ENCODE data around the gene ZNF577. TPM values are rescaled to one million over a fixed set of nuclear protein-coding genes. Genes with fewer than 3 reads are reported as not detected.

The ZNF577 gene
- total RNA-seq, result 10 to 100 TPM in 3 of 4 donors, 1 to 10 TPM in 1; 8.1 to 31.9 (median 15.5) TPM

DNA sequence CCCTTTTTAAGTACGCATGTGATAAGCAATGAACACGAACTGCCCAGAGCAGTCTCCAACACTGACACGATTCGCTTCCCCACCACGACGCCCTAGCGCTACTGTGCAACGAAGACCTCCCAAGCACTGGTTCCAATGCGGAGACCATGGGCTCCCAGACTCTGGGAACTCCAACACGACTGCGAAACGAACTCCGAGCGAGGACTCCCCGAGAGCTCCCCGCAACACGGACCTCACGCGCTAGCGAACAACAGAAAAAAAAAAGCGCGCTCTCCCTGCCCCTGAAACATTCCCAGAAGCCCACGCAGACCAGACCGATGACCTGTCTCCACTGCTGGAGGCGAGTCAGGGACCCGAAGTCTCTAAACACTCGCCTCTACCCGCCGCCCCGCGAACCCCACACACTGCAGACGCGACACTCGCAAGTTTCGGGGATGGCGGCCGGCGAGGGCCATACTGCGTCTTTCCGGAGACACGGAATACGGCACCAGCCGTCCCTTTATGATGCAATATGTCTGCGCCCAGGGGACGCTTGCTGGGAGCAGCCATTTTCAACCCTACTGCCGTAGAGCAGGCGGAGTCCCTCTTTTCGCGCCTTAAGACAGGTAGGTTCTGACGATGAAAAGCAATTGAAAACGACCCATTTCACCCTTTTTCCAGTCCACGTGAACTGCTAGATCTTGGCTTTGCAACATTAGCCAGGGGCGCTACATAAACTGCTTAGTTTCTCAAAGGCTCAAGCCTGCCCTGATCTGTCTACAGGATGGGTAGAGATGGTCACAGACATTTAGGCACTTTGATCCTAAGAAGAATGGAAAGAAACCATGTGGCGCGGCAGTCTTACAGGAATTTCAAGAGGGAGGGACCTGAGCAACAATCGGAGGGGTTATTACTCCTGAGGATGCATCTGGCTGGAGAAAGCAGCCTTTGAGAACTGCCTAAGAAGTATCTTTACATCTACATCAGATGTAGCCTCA, at the start of gene ZNF577:
TSS of gene ZNF577 (minus strand) at position 430 of the 977 bp plus-strand sequence. CDS start 7,569 bp downstream, outside the sequence.
- 0 to 7% methylated on average over 19 to 20 of the region's 56 CpGs for WGBS, 2 donors (ENCODE audit: low coverage in 1 of 2)
- peaks cover 9 to 44% of the 10 kb centered on the region in 2 donors for H3K36me3 ChIP-seq
- H3K4me1 ChIP-seq, result peaks cover 0 to 10% (median 0%) of the 10 kb centered on the region in 3 donors
- peak within 1 kb of the TSS; percentile 61 to 90 for H3K4me3 ChIP-seq
- peaks cover 0 to 48% (median 14%) of the 10 kb centered on the region in 3 donors for H3K9me3 ChIP-seq
- TF ChIP-seq, protein P1, sequence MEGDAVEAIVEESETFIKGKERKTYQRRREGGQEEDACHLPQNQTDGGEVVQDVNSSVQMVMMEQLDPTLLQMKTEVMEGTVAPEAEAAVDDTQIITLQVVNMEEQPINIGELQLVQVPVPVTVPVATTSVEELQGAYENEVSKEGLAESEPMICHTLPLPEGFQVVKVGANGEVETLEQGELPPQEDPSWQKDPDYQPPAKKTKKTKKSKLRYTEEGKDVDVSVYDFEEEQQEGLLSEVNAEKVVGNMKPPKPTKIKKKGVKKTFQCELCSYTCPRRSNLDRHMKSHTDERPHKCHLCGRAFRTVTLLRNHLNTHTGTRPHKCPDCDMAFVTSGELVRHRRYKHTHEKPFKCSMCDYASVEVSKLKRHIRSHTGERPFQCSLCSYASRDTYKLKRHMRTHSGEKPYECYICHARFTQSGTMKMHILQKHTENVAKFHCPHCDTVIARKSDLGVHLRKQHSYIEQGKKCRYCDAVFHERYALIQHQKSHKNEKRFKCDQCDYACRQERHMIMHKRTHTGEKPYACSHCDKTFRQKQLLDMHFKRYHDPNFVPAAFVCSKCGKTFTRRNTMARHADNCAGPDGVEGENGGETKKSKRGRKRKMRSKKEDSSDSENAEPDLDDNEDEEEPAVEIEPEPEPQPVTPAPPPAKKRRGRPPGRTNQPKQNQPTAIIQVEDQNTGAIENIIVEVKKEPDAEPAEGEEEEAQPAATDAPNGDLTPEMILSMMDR (IDR thresholded peaks at IDR 0.05), result no peak
- no peak for TF ChIP-seq EP300 (IDR thresholded peaks at IDR 0.05)
- TF ChIP-seq POLR2AphosphoS5 (IDR thresholded peaks at IDR 0.05), result peak; percentile 96
- TF ChIP-seq POLR2A (IDR thresholded peaks at IDR 0.05), result peak in 1 of 2 donors; percentile 16
- no peaks in the 10 kb centered on the region for H3K27me3 ChIP-seq
- ATAC-seq, result peak; percentile 94
- H3K27ac ChIP-seq, result peak within 1 kb of the TSS; percentile 58 to 85 (median 78)

DNA sequence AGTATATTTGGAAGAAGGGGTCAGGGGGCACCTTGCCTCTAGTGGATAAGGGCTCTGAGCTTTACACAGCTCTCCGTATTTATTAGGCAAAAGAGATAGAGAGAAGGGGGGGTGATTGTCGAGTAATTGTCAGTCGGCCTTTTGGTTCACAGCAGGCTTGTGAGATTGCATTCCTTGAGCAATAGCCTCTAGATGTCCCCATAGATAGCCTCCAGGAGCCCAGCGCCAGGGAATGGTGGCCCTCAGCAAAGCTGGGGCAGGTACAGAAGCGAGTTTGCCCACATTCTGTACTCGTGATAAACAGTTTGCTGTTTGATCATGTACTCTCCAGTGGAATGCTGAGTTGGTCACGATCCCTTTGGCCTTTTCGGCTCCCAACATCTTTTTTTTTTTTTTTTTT, 44.2 kb upstream of the ZNF577 start:
- WGBS, 2 donors (ENCODE audit: low coverage in 1 of 2), result 85 to 97% methylated on average over 7 to 8 of the region's 8 CpGs

DNA sequence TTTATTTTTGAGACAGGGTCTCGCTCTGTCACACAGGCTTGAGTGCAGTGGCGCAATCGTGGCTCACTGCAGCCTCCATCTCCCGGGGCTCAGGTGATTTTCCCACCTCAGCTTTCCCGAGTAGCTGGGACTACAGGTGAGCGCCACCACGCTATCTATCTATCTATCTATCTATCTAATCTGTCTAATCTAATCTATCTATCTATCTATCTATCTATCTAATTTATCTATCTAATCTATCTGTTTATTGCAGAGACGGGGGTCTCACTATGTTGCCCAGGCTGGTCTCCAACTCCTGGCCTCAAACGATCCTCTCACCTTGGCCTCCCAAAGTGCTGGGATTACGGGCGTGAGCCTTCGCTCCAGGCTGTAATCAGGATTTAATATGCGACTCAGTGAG, 40.1 kb upstream of the ZNF577 start:
- Histone ChIP-seq H3K36me3 (peaks cover 0 to 33% of the 10 kb centered on the region in 2 donors), H3K27ac (peak overlapping the region in 3 of 4 donors; percentile 85 to 91 (median 87)), H3K9me3 (peaks cover 0 to 19% (median 0%) of the 10 kb centered on the region in 3 donors), H3K27me3 (no peaks in the 10 kb centered on the region), H3K4me3 (peak overlapping the region; percentile 61 to 86), H3K4me1 (peaks cover 0 to 19% (median 9%) of the 10 kb centered on the region in 3 donors)
- TF ChIP-seq POLR2A (IDR thresholded peaks at IDR 0.05) (no peak), EP300 (IDR thresholded peaks at IDR 0.05) (no peak), POLR2AphosphoS5 (IDR thresholded peaks at IDR 0.05) (no peak)
- TF ChIP-seq, protein P1 (IDR thresholded peaks at IDR 0.05), result no peak
- WGBS, 2 donors (ENCODE audit: low coverage in 1 of 2), result 16 to 20% methylated on average over 9 to 12 of the region's 13 CpGs
- no peak for ATAC-seq

More for the DNA sequence above, 44.2 kb upstream of the ZNF577 start:
- Histone ChIP-seq H3K4me1 (peaks cover 0 to 15% (median 9%) of the 10 kb centered on the region in 3 donors), H3K9me3 (peaks cover 0 to 41% (median 0%) of the 10 kb centered on the region in 3 donors), H3K4me3 (no peak overlapping the region), H3K36me3 (peaks cover 5 to 74% of the 10 kb centered on the region in 2 donors), H3K27ac (no peak overlapping the region), H3K27me3 (no peaks in the 10 kb centered on the region)
- no peak for ATAC-seq
- TF ChIP-seq, protein P1 (IDR thresholded peaks at IDR 0.05), result no peak
- TF ChIP-seq POLR2A (IDR thresholded peaks at IDR 0.05) (no peak), POLR2AphosphoS5 (IDR thresholded peaks at IDR 0.05) (no peak), EP300 (IDR thresholded peaks at IDR 0.05) (no peak)

DNA sequence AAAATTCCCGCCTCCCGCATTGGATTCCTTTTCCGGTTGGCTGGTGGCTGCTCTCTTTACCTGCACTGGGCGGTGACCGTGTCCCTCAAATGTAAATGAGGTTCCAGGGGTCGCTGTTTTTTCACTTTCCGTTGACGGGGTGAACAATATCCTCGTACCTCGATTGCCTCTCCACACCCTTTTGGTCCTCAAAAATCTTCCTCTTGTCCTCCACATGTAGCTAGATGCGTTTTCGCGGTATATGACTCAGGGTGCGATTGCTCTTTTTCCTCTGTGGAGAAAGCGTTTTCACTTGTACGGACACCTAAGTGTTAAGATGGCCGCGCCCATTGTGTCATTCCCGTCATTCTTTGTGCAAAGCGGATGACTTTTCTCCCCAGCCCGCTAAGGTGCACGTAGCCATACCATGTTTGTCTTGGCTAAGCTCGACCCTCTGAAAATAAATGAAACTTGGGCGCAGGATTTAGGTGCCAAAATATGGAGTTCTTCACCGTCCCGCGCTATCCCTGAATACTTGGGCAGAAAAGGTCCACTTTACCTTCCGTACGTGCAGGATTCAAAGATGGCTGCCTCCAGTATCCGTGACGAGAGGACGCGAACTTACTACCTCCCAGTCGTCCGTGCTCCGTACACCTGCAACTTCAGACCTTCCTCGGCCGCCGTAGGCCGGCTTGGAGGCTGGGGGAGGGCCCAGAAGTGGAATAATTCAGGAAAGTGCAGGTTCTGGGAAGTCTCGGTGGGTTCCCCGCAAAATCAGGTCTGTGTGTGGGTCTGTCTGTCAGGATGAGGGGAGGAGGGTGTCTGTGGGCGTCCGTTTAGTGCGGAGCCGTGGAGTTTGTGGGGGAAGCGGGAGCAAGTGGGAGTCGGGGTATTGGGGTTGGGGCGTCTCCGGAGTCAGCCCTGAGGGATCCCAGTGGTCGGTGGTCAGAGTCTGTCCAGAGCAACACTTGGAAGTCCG, 39.3 kb upstream of the ZNF577 start, which contains the start of gene ZNF613:
TSS of gene ZNF613 (plus strand) at position 689 of the 958 bp plus-strand sequence. CDS start 8,749 bp downstream, outside the sequence.
- H3K4me3 ChIP-seq, result peak within 1 kb of the TSS; percentile 61 to 86
- peaks cover 0 to 19% (median 9%) of the 10 kb centered on the region in 3 donors for H3K4me1 ChIP-seq
- peaks cover 0 to 24% (median 1%) of the 10 kb centered on the region in 3 donors for H3K9me3 ChIP-seq
- no peak for TF ChIP-seq EP300 (IDR thresholded peaks at IDR 0.05)
- TF ChIP-seq, protein P1 (IDR thresholded peaks at IDR 0.05), result peak in 2 of 4 experiments; percentile 4 to 51
- no peak for TF ChIP-seq POLR2A (IDR thresholded peaks at IDR 0.05)
- TF ChIP-seq POLR2AphosphoS5 (IDR thresholded peaks at IDR 0.05), result peak; percentile 75
- peak; percentile 95 for ATAC-seq
- WGBS, 2 donors (ENCODE audit: low coverage in 1 of 2), result 0 to 1% methylated on average over 21 to 32 of the region's 52 CpGs
- no peaks in the 10 kb centered on the region for H3K27me3 ChIP-seq
- H3K36me3 ChIP-seq, result peaks cover 0 to 25% of the 10 kb centered on the region in 2 donors
- H3K27ac ChIP-seq, result peak within 1 kb of the TSS; percentile 68 to 91 (median 86)

All from gastroesophageal sphincter (tissue), 4 donors.